GM12875 (cell line): ENCODE measurements around the gene MAPK8.

Source experiments
- H3K4me3 ChIP-seq: one replicate; pipeline ENCODE4 v1.5.1; 2011; ENCODE audit warnings: low read depth, low read length, control low read depth
- TF ChIP-seq, protein P1 (sequence below): IDR thresholded peaks from 2 replicates; pipeline ENCODE4 v1.5.1; 2011; ENCODE audit warnings: low read depth, mild to moderate bottlenecking, control low read depth, inconsistent platforms, low read length, moderate library complexity, borderline replicate concordance; ENCODE audit not compliant: insufficient read depth

The MAPK8 gene

DNA sequence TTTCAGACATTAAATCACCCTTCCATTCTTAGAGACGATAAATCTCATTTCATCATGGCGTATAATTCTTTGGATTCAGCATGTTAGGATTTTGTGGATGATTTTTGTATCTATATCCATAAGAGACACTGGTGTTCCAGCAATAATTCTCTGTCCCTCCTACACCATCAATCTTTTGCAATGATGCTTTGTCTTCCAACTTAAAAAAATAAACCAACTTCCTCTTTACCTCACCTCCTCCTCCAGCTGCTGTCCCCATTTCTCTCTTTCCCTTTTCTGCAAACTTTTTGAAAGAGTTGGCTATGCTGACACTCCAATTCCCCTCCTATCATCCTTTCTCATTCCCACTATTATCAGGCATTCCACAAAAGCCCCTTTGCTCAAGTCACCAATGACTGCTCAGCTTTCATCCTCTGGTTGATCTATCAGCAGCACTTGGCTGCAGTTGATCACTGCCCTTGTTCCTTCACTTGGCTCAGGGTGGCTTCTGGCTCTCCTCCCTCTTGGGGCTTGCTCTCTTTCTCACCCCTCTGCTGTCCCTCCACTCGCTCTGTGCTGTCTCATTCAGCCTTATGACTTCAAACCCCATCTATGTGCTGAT lies 168.4 kb downstream of the MAPK8 start:
- H3K4me3 ChIP-seq: no peak overlapping the region
- TF ChIP-seq, protein P1, sequence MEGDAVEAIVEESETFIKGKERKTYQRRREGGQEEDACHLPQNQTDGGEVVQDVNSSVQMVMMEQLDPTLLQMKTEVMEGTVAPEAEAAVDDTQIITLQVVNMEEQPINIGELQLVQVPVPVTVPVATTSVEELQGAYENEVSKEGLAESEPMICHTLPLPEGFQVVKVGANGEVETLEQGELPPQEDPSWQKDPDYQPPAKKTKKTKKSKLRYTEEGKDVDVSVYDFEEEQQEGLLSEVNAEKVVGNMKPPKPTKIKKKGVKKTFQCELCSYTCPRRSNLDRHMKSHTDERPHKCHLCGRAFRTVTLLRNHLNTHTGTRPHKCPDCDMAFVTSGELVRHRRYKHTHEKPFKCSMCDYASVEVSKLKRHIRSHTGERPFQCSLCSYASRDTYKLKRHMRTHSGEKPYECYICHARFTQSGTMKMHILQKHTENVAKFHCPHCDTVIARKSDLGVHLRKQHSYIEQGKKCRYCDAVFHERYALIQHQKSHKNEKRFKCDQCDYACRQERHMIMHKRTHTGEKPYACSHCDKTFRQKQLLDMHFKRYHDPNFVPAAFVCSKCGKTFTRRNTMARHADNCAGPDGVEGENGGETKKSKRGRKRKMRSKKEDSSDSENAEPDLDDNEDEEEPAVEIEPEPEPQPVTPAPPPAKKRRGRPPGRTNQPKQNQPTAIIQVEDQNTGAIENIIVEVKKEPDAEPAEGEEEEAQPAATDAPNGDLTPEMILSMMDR: no peak

DNA sequence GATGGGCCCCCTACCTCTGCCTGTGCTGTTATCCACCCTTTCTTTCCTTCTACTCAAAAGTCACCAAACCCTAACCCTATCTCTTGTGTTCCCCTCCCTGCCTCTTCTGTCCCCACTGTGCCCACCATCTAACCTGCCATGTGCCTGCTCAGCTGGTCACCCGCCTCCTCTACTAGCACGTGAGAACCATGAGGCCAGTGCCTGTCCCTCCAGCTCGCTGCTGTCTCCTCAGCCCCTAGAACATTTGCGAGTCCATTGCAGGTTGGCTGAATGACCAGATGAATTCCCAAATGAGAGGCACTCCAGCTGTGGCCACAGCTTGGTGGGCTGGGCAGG lies 169.4 kb downstream of the MAPK8 start:
- TF ChIP-seq, protein P1: no peak
- no peak overlapping the region for H3K4me3 ChIP-seq

DNA sequence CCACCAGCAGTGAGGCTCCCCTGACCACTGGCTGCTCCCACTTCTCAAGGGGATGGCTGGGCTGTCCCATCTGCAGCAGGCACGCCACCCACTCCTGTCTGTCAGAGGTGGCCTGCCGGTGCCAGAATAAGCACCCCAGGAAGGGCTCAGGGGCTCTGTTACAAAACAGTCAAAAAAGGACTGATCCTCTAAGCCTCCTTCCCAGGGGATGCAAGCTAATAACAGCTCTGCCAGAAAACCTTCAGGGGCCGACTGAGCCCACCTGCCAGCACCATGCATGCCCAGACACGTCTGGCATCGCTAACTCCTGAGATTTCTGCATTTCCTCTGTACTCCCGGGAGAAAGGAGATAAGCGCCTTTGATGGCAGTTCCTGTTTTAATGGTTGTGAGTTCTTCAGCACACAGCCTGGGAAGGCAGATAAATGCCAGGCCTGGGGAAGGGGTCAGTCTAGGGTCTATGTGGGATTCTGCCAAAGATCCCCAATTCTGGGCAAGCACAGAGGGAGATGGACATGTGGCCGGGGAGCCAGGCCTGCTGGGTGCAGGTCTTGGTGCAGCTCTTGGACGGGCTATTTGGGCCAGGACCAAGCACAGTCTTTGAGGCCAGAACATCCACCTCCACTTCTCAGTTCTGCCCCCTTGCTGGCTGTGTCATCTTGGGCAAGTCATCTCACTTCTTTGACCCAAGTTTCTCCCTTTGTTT lies 170.0 kb downstream of the MAPK8 start:
- TF ChIP-seq, protein P1: no peak

DNA sequence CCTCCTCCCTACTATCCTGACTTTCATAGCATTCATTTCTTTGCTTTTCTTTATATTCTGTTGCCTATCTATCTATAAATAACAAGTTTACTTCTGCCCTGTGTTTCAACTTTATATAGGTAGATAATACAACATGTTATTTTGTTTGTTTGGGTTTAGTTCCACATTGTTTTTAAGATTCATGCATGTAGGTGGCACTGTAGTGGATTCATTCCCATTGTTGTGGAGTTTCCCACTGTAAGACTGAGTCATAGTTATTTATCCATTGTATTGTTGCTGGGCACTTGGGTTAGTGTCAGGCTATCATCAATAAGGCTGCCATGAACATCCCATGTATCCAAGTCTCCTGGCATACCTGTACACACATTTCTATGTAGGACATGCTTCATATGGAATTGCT lies 170.7 kb downstream of the MAPK8 start:
- TF ChIP-seq, protein P1: no peak
- no peak overlapping the region for H3K4me3 ChIP-seq

More for the DNA sequence above, 170.0 kb downstream of the MAPK8 start:
- no peak overlapping the region for H3K4me3 ChIP-seq

DNA sequence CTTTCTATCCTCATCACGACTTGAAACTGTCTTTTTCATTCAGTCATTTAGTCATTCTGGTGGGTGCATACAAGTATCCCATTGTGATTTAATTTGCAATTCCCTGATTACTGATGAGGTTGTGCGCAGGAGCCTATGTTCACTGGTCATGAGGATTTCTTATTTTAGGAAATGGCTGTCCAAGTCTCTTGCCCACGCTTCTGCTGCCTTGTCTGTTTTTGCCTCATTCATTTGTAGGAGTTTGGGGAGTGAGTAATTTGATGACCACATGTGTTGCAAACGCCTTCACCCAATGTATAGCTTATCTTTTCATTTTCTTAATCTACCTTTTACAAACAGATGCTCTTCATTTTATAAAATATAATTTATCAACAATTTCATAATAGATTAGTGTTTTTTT lies 171.1 kb downstream of the MAPK8 start:
- TF ChIP-seq, protein P1: no peak
- no peak overlapping the region for H3K4me3 ChIP-seq

DNA sequence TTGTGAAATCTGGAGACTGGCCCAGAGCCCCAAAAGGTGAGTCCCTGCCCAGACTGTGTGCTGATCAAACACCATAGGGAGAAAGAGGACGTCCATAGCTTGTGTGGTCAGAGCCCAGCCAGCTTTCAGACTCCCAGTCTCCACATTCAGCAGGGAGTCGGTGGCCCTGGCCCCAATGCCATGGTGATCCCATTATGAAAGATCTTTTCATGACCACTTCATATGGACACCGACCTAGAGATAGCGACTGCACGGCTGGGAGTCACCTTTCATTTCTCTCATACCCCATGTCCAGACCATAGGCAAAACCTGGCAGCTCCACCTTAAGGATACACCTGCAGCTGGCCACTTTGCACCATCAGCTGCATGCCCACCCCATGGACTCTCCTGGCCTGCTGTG lies 172.0 kb downstream of the MAPK8 start:
- H3K4me3 ChIP-seq: no peak overlapping the region
- TF ChIP-seq, protein P1: no peak
